ENCODE measurements around the gene ATP5MK.
A peak's percentile ranks its signal among the peaks of the same experiment; 100 is the strongest.

ATP5MK gene, protein sequence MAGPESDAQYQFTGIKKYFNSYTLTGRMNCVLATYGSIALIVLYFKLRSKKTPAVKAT

DNA sequence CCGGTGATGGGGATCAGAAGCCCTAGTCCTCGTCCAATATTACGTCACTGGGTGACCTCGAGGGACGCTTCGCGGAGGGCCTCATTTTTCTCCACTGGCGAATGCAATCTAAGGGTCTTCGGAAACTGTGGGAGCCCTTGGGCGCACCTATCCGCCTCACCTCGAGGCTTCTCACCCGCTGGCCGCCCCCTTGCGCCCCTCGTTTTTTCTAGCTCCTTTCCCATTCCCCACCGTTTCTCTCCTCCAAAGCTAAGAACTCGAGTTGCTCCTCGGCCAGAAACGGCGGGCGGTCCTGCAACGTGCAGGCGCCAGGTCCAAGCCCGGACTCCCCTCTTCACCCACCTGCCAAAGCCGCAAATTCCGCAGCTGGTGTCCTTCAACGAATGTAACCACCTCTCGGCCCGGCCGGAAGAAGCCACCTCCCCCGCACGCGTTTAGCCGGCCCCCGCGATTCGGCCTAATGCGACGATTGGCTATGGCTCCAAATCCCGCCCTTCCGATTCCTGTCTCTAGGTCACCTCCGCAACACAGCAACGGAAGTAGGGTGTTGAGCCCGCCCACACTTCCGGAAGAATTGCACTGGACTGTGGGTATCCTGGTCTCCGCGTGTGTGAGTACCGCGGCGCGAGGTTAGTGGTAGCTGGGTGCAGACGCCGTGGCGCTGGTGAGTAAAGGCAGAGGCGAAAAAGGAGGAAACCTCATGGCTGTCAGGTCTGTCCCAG is at the start of gene ATP5MK, which contains the start of gene PDCD11:
Gene ATP5MK (minus strand): TSS at position 409 of the 722 bp plus-strand sequence. CDS start 4,018 bp downstream, outside the sequence.
Gene PDCD11 (plus strand): TSS at position 560 of the 722 bp plus-strand sequence. CDS start 1,801 bp downstream, outside the sequence.
- peaks cover 7% of the 10 kb centered on the region for H3K36me3 Mint-ChIP-seq
- peaks cover 22% of the 10 kb centered on the region for H3K4me1 Mint-ChIP-seq
- H3K4me3 Mint-ChIP-seq: peak within 1 kb of the TSS; percentile 95
- H3K9me3 Mint-ChIP-seq: no peaks in the 10 kb centered on the region
- ATAC-seq (ENCODE audit: low read depth): peak; percentile 98
- H3K27me3 Mint-ChIP-seq: no peaks in the 10 kb centered on the region
- peak; percentile 86 to 87 for DNase-seq (ENCODE audit: low spot score in 2 of 2)
- H3K27ac Mint-ChIP-seq: peak within 1 kb of the TSS; percentile 91

DNA sequence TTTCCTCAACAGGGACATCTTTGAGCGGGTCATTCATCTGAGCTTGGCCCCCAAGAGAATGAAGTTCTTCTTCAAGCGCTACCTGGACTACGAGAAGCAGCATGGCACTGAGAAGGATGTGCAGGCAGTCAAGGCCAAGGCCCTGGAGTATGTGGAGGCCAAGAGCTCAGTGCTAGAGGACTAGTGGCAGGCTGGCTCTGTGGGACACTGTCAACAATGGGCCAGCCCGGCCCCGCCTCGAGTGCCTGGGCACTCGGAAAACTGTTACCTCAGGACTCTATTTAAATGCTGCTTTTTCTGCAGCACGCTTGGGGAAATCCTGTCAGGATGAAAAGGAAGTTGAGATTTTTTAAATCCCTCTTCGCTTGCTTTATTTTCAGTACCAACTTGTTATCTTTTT is 49.1 kb upstream of the ATP5MK start:
- Mint-ChIP-seq H3K36me3 (peaks cover 32% of the 10 kb centered on the region), H3K27me3 (no peaks in the 10 kb centered on the region), H3K4me3 (no peak overlapping the region), H3K9me3 (no peaks in the 10 kb centered on the region), H3K4me1 (peaks cover 24% of the 10 kb centered on the region), H3K27ac (peak overlapping the region; percentile 62)
- DNase-seq (ENCODE audit: low spot score in 2 of 2): no peak
- no peak for ATAC-seq (ENCODE audit: low read depth)

DNA sequence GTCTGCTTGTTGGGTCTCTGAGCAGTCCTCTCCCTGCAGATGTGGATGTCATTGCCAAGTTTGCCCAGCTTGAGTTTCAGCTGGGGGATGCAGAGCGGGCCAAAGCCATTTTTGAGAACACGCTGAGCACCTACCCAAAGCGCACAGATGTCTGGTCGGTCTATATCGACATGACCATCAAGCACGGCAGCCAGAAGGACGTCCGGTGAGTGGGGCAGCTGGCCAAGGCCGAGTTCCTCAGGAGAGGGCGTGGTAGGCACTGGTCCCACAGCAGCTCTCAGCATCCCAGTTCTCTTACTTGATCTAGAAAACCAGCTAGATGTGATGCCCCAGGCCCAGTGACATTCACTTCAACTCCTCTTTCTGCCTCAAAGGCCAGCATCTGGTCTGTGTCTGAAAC is 48.2 kb upstream of the ATP5MK start:
- H3K4me1 Mint-ChIP-seq: peaks cover 16% of the 10 kb centered on the region
- H3K36me3 Mint-ChIP-seq: peaks cover 34% of the 10 kb centered on the region
- ATAC-seq (ENCODE audit: low read depth) (no peak), DNase-seq (ENCODE audit: low spot score in 2 of 2) (no peak)
- no peaks in the 10 kb centered on the region for H3K9me3 Mint-ChIP-seq
- H3K27me3 Mint-ChIP-seq: no peaks in the 10 kb centered on the region
- H3K4me3 Mint-ChIP-seq: no peak overlapping the region
- H3K27ac Mint-ChIP-seq: peak overlapping the region; percentile 62

DNA sequence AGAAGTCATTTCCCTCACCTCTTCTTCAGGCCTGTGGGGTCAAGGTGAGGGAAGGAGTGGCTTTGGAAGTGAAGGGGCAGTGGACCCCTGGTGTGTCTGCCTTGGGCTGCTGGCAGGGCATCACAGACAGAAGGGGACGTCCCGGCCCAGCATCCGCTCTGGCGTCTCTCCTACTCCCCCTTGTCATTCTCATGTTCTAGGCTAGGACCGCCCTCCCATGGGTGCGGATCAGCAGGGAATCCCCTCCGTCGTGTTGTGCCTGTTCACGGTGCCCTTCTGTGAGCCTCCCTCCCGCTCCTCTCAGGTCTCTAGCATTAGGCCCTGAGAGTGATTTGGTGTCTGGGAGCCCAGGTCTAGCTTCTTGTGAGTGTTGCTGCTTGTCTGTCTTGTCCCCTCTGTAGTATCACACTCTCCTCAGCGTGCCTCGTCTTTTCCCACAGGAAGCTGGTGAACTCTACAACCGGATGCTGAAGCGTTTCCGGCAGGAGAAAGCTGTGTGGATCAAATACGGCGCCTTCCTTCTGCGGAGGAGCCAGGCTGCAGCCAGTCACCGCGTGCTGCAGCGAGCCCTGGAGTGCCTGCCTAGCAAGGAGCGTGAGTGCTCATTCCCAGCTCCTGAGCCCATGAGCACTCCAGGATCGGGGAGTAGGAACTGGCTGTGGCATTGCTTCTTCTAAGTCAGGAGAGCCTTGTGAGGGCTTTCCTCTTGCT is 47.4 kb upstream of the ATP5MK start:
- H3K27ac Mint-ChIP-seq: peak overlapping the region; percentile 74
- H3K4me3 Mint-ChIP-seq: no peak overlapping the region
- H3K9me3 Mint-ChIP-seq: no peaks in the 10 kb centered on the region
- no peak for DNase-seq (ENCODE audit: low spot score in 2 of 2)
- peaks cover 32% of the 10 kb centered on the region for H3K36me3 Mint-ChIP-seq
- H3K27me3 Mint-ChIP-seq: no peaks in the 10 kb centered on the region
- ATAC-seq (ENCODE audit: low read depth): no peak
- peaks cover 9% of the 10 kb centered on the region for H3K4me1 Mint-ChIP-seq

DNA sequence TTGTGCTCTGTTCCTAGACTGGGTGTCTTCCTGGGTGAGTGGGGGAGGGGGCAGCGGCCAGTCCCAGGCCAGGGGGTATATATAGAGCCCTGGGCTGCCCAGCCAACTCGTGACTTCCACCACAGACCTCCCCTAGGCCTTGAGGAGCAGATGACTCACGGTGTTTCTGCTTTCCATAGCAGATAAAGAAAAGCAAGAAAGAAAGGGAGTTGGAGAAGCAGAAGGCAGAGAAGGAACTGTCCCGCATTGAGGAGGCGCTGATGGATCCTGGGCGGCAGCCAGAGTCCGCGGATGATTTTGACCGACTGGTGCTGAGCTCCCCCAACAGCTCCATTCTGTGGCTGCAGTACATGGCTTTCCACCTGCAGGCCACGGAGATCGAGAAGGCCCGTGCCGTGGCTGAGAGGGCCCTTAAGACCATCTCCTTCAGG is 45.8 kb upstream of the ATP5MK start:
- no peaks in the 10 kb centered on the region for H3K27me3 Mint-ChIP-seq
- H3K4me1 Mint-ChIP-seq: peaks cover 5% of the 10 kb centered on the region
- DNase-seq (ENCODE audit: low spot score in 2 of 2): no peak
- H3K4me3 Mint-ChIP-seq: no peak overlapping the region
- no peak for ATAC-seq (ENCODE audit: low read depth)
- H3K9me3 Mint-ChIP-seq: no peaks in the 10 kb centered on the region
- no peak overlapping the region for H3K27ac Mint-ChIP-seq
- H3K36me3 Mint-ChIP-seq: peaks cover 38% of the 10 kb centered on the region

DNA sequence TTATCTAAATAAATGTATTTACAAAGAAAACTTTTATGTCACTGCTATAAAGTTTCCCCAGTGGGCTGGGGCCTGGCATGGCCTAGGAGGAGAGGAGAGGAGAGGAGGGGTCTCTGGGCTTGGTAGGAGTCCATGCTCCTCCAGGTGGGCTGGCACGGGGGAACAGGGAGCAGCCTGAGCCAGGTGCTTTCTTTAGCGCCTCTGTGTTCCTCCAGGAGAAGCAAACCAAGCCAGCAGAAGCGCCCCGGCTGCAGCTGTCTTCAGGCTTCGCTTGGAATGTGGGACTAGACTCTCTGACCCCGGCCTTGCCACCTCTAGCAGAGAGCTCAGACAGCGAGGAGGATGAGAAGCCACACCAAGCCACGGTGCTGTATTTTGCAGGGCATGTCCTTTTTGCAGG is 45.3 kb upstream of the ATP5MK start:
- Mint-ChIP-seq H3K36me3 (peaks cover 39% of the 10 kb centered on the region), H3K4me1 (peaks cover 4% of the 10 kb centered on the region), H3K27ac (no peak overlapping the region), H3K4me3 (no peak overlapping the region), H3K9me3 (no peaks in the 10 kb centered on the region), H3K27me3 (no peaks in the 10 kb centered on the region)
- ATAC-seq (ENCODE audit: low read depth) (no peak), DNase-seq (ENCODE audit: low spot score in 2 of 2) (no peak)

DNA sequence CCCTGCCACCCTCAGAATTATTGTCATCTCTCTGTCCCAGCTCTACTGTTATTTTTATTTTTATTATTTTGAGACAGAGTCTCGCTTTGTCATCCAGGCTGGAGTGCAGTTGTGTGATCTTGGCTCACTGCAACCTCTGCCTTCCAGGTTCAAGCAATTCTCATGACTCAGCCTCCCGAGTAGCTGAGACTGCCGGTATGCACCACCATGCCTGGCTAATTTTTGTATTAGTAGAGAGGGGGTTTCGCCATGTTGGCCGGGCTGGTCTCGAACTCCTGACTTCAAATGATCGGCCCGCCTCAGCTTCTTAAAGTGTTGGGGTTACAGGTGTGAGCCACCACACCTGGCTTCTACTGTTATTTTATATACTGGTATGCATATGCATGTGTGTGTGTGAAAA is 44.9 kb upstream of the ATP5MK start:
- Mint-ChIP-seq H3K36me3 (peaks cover 41% of the 10 kb centered on the region), H3K4me1 (peaks cover 4% of the 10 kb centered on the region), H3K4me3 (no peak overlapping the region), H3K27ac (no peak overlapping the region), H3K27me3 (no peaks in the 10 kb centered on the region), H3K9me3 (no peaks in the 10 kb centered on the region)
- no peak for ATAC-seq (ENCODE audit: low read depth)
- no peak for DNase-seq (ENCODE audit: low spot score in 2 of 2)

DNA sequence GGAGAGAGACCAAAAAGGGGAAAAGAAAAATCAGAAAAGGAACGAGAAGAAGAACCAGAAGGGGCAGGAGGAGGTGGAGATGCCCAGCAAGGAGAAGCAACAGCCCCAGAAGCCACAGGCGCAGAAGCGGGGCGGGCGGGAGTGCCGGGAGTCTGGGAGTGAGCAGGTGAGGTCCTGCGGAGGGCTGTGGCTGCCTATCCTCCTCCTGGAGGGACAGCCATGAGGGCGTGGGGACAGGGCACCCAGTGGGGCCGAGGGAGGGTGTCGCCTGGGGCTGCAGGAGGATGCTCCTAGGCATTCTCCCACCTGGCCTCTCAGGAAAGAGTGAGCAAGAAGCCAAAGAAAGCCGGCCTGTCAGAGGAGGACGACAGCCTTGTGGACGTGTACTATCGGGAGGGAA is 44.1 kb upstream of the ATP5MK start:
- peaks cover 4% of the 10 kb centered on the region for H3K4me1 Mint-ChIP-seq
- ATAC-seq (ENCODE audit: low read depth): no peak
- H3K36me3 Mint-ChIP-seq: peaks cover 40% of the 10 kb centered on the region
- no peak for DNase-seq (ENCODE audit: low spot score in 2 of 2)
- no peaks in the 10 kb centered on the region for H3K27me3 Mint-ChIP-seq
- no peaks in the 10 kb centered on the region for H3K9me3 Mint-ChIP-seq
- no peak overlapping the region for H3K27ac Mint-ChIP-seq
- H3K4me3 Mint-ChIP-seq: no peak overlapping the region

DNA sequence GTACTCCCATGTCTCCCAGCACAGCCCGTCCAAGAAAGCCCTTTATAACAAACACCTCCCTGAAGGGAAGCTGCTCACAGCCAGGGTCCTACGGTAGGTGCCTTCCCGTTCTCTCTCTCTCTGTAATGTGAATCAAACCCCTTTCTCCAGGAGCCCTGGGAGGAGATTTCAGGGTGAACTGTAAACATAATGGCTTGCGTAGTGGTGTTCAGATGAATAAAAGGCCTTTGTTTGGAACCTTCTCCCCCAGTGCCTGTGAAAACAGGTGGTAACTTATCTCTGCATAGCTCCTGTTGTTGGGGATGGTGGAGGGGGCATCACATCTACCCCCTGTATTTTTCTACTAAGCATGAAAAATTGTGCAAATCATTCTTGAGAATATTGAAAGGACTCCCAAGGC is 43.5 kb upstream of the ATP5MK start:
- Mint-ChIP-seq H3K27ac (peak overlapping the region; percentile 19), H3K27me3 (no peaks in the 10 kb centered on the region), H3K4me3 (no peak overlapping the region), H3K9me3 (no peaks in the 10 kb centered on the region), H3K4me1 (peaks cover 2% of the 10 kb centered on the region), H3K36me3 (peaks cover 37% of the 10 kb centered on the region)
- no peak for ATAC-seq (ENCODE audit: low read depth)
- DNase-seq (ENCODE audit: low spot score in 2 of 2): no peak

DNA sequence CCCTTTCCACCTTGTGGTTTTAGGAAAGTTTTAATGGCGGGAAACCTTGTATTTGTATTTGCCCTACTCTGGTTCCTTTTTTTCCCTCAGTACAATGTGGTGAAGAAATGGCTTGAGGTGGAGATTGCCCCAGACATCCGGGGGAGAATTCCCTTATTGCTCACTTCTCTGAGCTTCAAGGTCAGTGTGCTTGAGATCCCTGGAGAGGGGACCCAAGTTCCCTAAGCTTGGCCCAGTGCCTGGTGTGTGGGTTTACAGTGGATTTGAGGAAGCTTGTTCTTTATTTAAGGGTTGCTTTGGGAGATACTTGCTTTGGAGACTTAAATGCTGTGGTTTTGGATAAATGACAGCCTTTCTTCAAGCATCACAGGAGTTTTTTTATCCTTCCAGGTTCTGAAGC is 37.6 kb upstream of the ATP5MK start:
- H3K36me3 Mint-ChIP-seq: peaks cover 33% of the 10 kb centered on the region
- no peaks in the 10 kb centered on the region for H3K27me3 Mint-ChIP-seq
- DNase-seq (ENCODE audit: low spot score in 2 of 2) (no peak), ATAC-seq (ENCODE audit: low read depth) (no peak)
- H3K4me3 Mint-ChIP-seq: no peak overlapping the region
- no peak overlapping the region for H3K27ac Mint-ChIP-seq
- H3K9me3 Mint-ChIP-seq: no peaks in the 10 kb centered on the region
- H3K4me1 Mint-ChIP-seq: peaks cover 5% of the 10 kb centered on the region

DNA sequence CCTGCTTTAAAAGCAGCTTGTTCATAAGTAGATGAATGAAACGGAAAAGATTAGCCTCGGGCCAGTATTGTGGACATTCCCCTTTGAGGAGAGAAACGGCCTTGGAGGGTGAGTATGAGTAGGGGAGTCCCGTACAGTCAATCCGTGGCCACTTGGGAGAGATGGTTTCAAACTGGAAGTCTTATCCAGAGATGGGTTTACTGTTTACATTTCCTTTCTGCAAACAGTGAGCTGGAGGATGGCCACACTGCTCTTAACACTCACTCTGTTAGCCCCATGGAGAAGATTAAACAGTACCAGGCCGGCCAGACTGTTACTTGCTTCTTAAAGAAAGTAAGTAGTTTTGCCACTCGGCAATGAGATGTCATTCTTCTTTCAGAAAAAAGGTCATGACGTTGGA is 35.6 kb upstream of the ATP5MK start:
- peaks cover 3% of the 10 kb centered on the region for H3K4me1 Mint-ChIP-seq
- peak overlapping the region; percentile 15 for H3K27ac Mint-ChIP-seq
- DNase-seq (ENCODE audit: low spot score in 2 of 2): no peak

DNA sequence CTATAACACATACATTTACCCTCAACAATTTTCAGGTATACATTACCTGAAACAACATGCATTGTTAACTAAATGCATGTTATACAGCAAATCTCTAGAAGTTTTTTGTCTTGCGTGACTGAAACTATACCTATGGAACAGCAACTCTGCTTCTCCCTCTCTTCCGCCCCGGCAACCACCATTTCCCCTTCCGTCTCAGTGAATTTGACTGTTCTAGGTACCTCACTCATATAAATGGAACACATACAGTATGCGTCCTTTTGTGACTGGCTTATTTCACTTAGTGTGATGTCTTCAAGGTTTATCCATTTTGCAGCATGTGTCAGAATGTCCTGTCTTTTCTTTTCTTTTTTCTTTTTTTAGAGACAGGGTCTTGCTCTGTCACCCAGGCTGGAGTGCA is 33.4 kb upstream of the ATP5MK start:
- no peak overlapping the region for H3K27ac Mint-ChIP-seq
- no peaks in the 10 kb centered on the region for H3K9me3 Mint-ChIP-seq
- H3K4me1 Mint-ChIP-seq: peaks cover 3% of the 10 kb centered on the region
- peaks cover 26% of the 10 kb centered on the region for H3K36me3 Mint-ChIP-seq
- DNase-seq (ENCODE audit: low spot score in 2 of 2) (no peak), ATAC-seq (ENCODE audit: low read depth) (no peak)
- no peaks in the 10 kb centered on the region for H3K27me3 Mint-ChIP-seq
- H3K4me3 Mint-ChIP-seq: no peak overlapping the region

More for the DNA sequence above, 35.6 kb upstream of the ATP5MK start:
- no peak for ATAC-seq (ENCODE audit: low read depth)
- peaks cover 23% of the 10 kb centered on the region for H3K36me3 Mint-ChIP-seq
- no peaks in the 10 kb centered on the region for H3K9me3 Mint-ChIP-seq
- no peak overlapping the region for H3K4me3 Mint-ChIP-seq
- no peaks in the 10 kb centered on the region for H3K27me3 Mint-ChIP-seq

DNA sequence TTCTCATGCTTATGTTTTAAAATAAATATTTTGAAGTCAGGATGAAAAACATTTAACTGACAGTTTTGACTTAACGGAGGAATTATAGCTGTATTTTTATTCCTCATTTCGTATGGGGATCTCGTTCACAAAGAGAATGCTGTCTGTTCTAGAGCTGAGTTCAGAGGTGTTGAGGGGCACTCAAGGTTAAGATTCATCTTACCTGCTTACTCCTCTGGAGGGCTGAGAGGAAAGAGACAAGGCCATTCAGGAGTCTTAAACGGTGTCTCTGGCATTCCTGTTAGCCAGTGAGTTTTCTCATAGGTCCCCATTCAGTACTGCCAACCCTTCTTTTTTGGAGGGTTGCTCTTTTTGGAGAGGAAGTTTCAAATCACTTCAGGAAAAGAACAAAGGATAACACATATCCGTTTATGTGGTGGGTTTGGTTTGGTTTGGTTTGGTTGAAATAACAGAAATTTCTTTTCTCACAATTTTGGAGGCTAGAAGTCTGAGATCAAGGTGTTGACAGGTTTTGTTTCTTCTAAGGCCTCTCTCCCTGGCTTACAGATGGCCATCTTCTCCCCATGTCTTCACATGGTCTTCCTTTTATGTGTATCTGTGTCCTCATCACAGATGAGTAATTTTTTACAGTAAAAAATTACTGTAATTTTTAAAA is 32.8 kb upstream of the ATP5MK start:
- H3K27ac Mint-ChIP-seq: peak overlapping the region; percentile 14
- H3K4me3 Mint-ChIP-seq: no peak overlapping the region
- no peaks in the 10 kb centered on the region for H3K9me3 Mint-ChIP-seq
- no peak for DNase-seq (ENCODE audit: low spot score in 2 of 2)
- H3K4me1 Mint-ChIP-seq: peaks cover 3% of the 10 kb centered on the region
- H3K36me3 Mint-ChIP-seq: peaks cover 31% of the 10 kb centered on the region
- H3K27me3 Mint-ChIP-seq: no peaks in the 10 kb centered on the region
- ATAC-seq (ENCODE audit: low read depth): no peak

DNA sequence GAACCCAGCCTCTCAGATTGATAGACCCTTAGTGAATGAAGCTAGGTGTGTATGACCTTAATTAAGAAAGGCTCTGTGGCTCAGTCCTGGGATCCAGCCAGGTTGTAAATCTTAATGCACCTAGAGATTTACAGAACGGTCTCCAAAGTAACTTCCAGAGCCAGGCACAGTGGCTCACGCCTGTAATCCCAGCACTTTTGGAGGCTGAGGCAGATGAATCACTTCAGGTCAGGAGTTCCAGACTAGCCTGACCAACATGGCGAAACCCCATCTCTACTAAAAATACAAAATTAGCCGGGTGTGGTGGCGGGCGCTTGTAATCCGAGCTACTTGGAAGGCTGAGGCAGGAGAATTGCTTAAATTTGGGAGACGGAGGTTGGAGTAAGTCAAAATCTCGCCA is 31.6 kb upstream of the ATP5MK start:
- no peak overlapping the region for H3K27ac Mint-ChIP-seq
- H3K36me3 Mint-ChIP-seq: peaks cover 32% of the 10 kb centered on the region

More for the DNA sequence above, 31.6 kb upstream of the ATP5MK start:
- ATAC-seq (ENCODE audit: low read depth) (no peak), DNase-seq (ENCODE audit: low spot score in 2 of 2) (no peak)
- H3K27me3 Mint-ChIP-seq: no peaks in the 10 kb centered on the region
- no peaks in the 10 kb centered on the region for H3K9me3 Mint-ChIP-seq
- no peak overlapping the region for H3K4me3 Mint-ChIP-seq
- peaks cover 3% of the 10 kb centered on the region for H3K4me1 Mint-ChIP-seq

All from memory B cell (primary cell).